HepG2 (cell line): Measurements from ENCODE around the gene BACE1-AS. TPM values are rescaled to one million over a fixed set of nuclear protein-coding genes. Genes with fewer than 3 reads are reported as not detected.

Experiments used
- ATAC-seq: fragments of 200-7000 bp; cut with Tn5 transposase; 3 replicates; pipeline ENCODE4 v1.9.1; 2020; ENCODE audit warnings: mild to moderate bottlenecking, moderate library complexity
- BruUV-seq: library from RNA; stranded (reverse); fragments of 400-500 nt; replicated peaks from 2 replicates; lab custom pipeline; 2021; lab: Mats Ljungman, UMichigan
- CTCF ChIA-PET: fragments of 300-600 bp; formaldehyde crosslinking; extraction: SDS; loops from one replicate; lab custom pipeline; 2021; ENCODE audit warnings: low total read pairs, inconsistent platforms, low intra/inter-chr PET ratio; lab: Yijun Ruan, JAX
- POLR2A ChIA-PET: fragments of 350-600 bp; sonication (Branson Sonifier 250); formaldehyde crosslinking; loops from one replicate; lab custom pipeline; 2020; ENCODE audit warnings: antibody characterized with exemption, inconsistent platforms; lab: Yijun Ruan, JAX
- DNase-seq: peaks from one replicate; pipeline ENCODE4 v3.0.0-alpha.2; 2015; ENCODE audit warnings: low spot score
- FAIRE-seq: peaks from 3 replicates; lab custom pipeline; 2011; peaks lifted over from hg19 to GRCh38; lab: Jason Lieb, UNC
- H2AFZ ChIP-seq: one replicate; pipeline ENCODE4 v1.6.1; 2011; ENCODE audit warnings: low read length, inconsistent platforms
- H3K27ac ChIP-seq: fragments of 300-600 bp; 3 replicates; pipeline ENCODE4 v1.8.0; 2011; ENCODE audit warnings: mixed run types, mild to moderate bottlenecking, mixed read lengths, low read length, inconsistent platforms; ENCODE audit not compliant: insufficient read depth; ENCODE audit errors: extremely low read length
- H3K27me3 ChIP-seq, 2 experiments: fragments of 200-600 bp in 1 of 2; 2 replicates in 1 of 2; 3 replicates in 1 of 2; pipeline versions ENCODE4 v1.6.0 to v1.8.0; 2011; ENCODE audit warnings: low read length in 2 of 2, mild to moderate bottlenecking in 2 of 2, moderate library complexity in 2 of 2, inconsistent platforms in 1 of 2; ENCODE audit not compliant: insufficient read depth in 2 of 2, control insufficient read depth in 1 of 2
- H3K36me3 ChIP-seq, 2 experiments: fragments of 200-600 bp in 1 of 2; replicated peaks in 1 of 2; 2 replicates in 1 of 2; 3 replicates in 1 of 2; pipeline versions ENCODE4 v1.5.1 to v1.8.0; 2011; ENCODE audit warnings: low read length in 2 of 2, inconsistent platforms in 1 of 2; ENCODE audit not compliant: insufficient read depth in 2 of 2, control insufficient read depth in 1 of 2
- H3K4me1 ChIP-seq: 2 replicates; pipeline ENCODE4 v1.5.1; 2012; ENCODE audit warnings: low read length, inconsistent platforms; ENCODE audit not compliant: insufficient read depth
- H3K4me2 ChIP-seq: 2 replicates; pipeline ENCODE4 v1.6.0; 2011; ENCODE audit warnings: low read depth, low read length, inconsistent platforms
- H3K4me3 ChIP-seq, 3 experiments: fragments of 200-600 bp in 1 of 3; sonication (generic), shearing (Covaris generic) in 1 of 3; replicated peaks in 1 of 3; 2 replicates each; pipeline ENCODE4 v1.5.1; 2011 to 2016; ENCODE audit warnings: low read length in 3 of 3, inconsistent platforms in 2 of 3, low read depth in 2 of 3, mild to moderate bottlenecking in 2 of 3, control low read depth in 1 of 3, mixed read lengths in 1 of 3; ENCODE audit not compliant: insufficient read depth in 1 of 3
- H3K79me2 ChIP-seq: one replicate; pipeline ENCODE4 v1.6.1; 2011; ENCODE audit warnings: low read length, inconsistent platforms; ENCODE audit not compliant: insufficient read depth
- H3K9ac ChIP-seq: 2 replicates; pipeline ENCODE4 v1.6.0; 2011; ENCODE audit warnings: mild to moderate bottlenecking, low read depth, low read length, inconsistent platforms; ENCODE audit not compliant: insufficient read depth
- H3K9me3 ChIP-seq: 2 replicates; pipeline ENCODE4 v1.5.1; 2012; ENCODE audit warnings: mild to moderate bottlenecking, low read length
- H4K20me1 ChIP-seq: 2 replicates; pipeline ENCODE4 v1.6.0; 2011; ENCODE audit warnings: inconsistent platforms, mild to moderate bottlenecking, low read length, moderate library complexity; ENCODE audit not compliant: insufficient read depth
- EED ChIP-seq: sonication (generic); formaldehyde crosslinking; IDR thresholded peaks from 2 replicates; pipeline ENCODE4 v1.5.0; 2020; ENCODE audit warnings: mild to moderate bottlenecking, missing genetic modification reagents
- ELF4 ChIP-seq: sonication (generic); formaldehyde crosslinking; IDR thresholded peaks from 2 replicates; pipeline ENCODE4 v1.5.0; 2020; ENCODE audit warnings: missing genetic modification reagents, mild to moderate bottlenecking, moderate library complexity, borderline replicate concordance
- ETV5 ChIP-seq: IDR thresholded peaks from 2 replicates; pipeline ENCODE4 v1.6.1; 2018; ENCODE audit warnings: missing biosample characterization, missing genetic modification reagents, inconsistent platforms, borderline replicate concordance
- GABPA ChIP-seq, 2 experiments: IDR thresholded peaks; 2 replicates each; pipeline ENCODE4 v1.6.1; 2011 to 2016; ENCODE audit warnings: low read depth in 2 of 2, low read length in 1 of 2, missing biosample characterization in 1 of 2, missing genetic modification characterization in 1 of 2
- HNRNPLL ChIP-seq: fragments of 200-400 bp; formaldehyde crosslinking; IDR thresholded peaks from 2 replicates; pipeline ENCODE4 v1.6.1; 2017; ENCODE audit warnings: mild to moderate bottlenecking, low read depth, low read length; ENCODE audit not compliant: poor library complexity, severe bottlenecking
- KDM5B ChIP-seq: sonication (generic); formaldehyde crosslinking; IDR thresholded peaks from 2 replicates; pipeline ENCODE4 v1.4.0; 2020; ENCODE audit warnings: missing genetic modification reagents, mild to moderate bottlenecking, borderline replicate concordance
- KMT2A ChIP-seq: sonication (generic); formaldehyde crosslinking; IDR thresholded peaks from 2 replicates; pipeline ENCODE4 v1.4.0; 2020; ENCODE audit warnings: missing genetic modification reagents
- MED1 ChIP-seq: sonication (generic); formaldehyde crosslinking; IDR thresholded peaks from 2 replicates; pipeline ENCODE4 v1.4.0; 2020; ENCODE audit warnings: missing genetic modification reagents
- MZF1 ChIP-seq: sonication (generic); formaldehyde crosslinking; IDR thresholded peaks from 2 replicates; pipeline ENCODE4 v1.8.1; 2023; ENCODE audit warnings: mild to moderate bottlenecking, missing genetic modification reagents, borderline replicate concordance
- PHF5A ChIP-seq: IDR thresholded peaks from one replicate; pipeline ENCODE4 v1.6.1; 2018; ENCODE audit warnings: low read depth, missing genetic modification reagents; ENCODE audit not compliant: unreplicated experiment
- TBX2 ChIP-seq: sonication (generic); formaldehyde crosslinking; IDR thresholded peaks from 2 replicates; pipeline ENCODE4 v1.5.0; 2020; ENCODE audit warnings: missing genetic modification reagents, mild to moderate bottlenecking, borderline replicate concordance
- ZMYM3 ChIP-seq: sonication (generic); formaldehyde crosslinking; IDR thresholded peaks from 2 replicates; pipeline ENCODE4 v1.5.1; 2020; ENCODE audit warnings: mild to moderate bottlenecking, missing genetic modification reagents
- ZNF136 ChIP-seq: sonication (generic); formaldehyde crosslinking; IDR thresholded peaks from 2 replicates; pipeline ENCODE4 v1.8.1; 2022; ENCODE audit warnings: low read depth, mild to moderate bottlenecking, moderate library complexity, missing genetic modification reagents
- ZNF430 ChIP-seq: sonication (generic); formaldehyde crosslinking; IDR thresholded peaks from 2 replicates; pipeline ENCODE4 v1.9.0; 2021; ENCODE audit warnings: mild to moderate bottlenecking, missing genetic modification reagents
- ZNF746 ChIP-seq: sonication (generic); formaldehyde crosslinking; IDR thresholded peaks from 2 replicates; pipeline ENCODE4 v1.8.0; 2022; ENCODE audit warnings: mild to moderate bottlenecking, missing genetic modification reagents
- ZNF780A ChIP-seq: sonication (generic); formaldehyde crosslinking; IDR thresholded peaks from 2 replicates; pipeline ENCODE4 v1.8.0; 2022; ENCODE audit warnings: mild to moderate bottlenecking, missing genetic modification reagents, moderate library complexity
- WGBS: methylation state at CpG from one replicate; pipeline ENCODE4 v1.1.6; 2017; ENCODE audit warnings: low lambda C conversion rate; 5-methylcytosine and 5-hydroxymethylcytosine counted together
- in situ Hi-C: cut with HindIII; loops from 2 replicates; pipeline ENCODE4 v1.10.0; 2017; ENCODE audit warnings: low pct_unique_long_range_greater_than_20kb; ENCODE audit not compliant: extremely low pct_ligation_motif_present
- intact Hi-C: fragments of 100-400 bp; cut with micrococcal nuclease; formaldehyde crosslinking; loops from one replicate; pipeline ENCODE4 v1.10.0; 2022; ENCODE audit not compliant: unreplicated experiment
- polyA plus RNA-seq, 8 experiments: library from polyadenylated mRNA; depleted of rRNA in 3 of 8; stranded (reverse) in 7 of 8; unstranded in 1 of 8; fragments of >200 nt; fragmentation: Illumina TruSeq in 4 of 8; extraction: Trizol in 4 of 8; gene quantifications; 2 replicates each; pipeline versions ENCODE4 v1.2.1 to v1.2.3, GENCODE V29; 2011 to 2016; ENCODE audit warnings: low read depth in 4 of 8, missing spikeins in 1 of 8, mixed read lengths in 1 of 8; ENCODE audit not compliant: insufficient read depth in 1 of 8
- total RNA-seq, 5 experiments: library from RNA; depleted of rRNA; stranded (reverse); fragments of >200 nt; fragmentation: Illumina TruSeq; extraction: Trizol; gene quantifications; 2 replicates each; pipeline ENCODE4 v1.2.3, GENCODE V29; 2016; ENCODE audit warnings: low read depth in 1 of 5
- TF ChIP-seq, protein P1 (sequence below): sonication (generic); formaldehyde crosslinking; IDR thresholded peaks from 2 replicates; pipeline ENCODE4 v1.5.0; 2020; ENCODE audit warnings: missing genetic modification reagents, mild to moderate bottlenecking, borderline replicate concordance
- TF ChIP-seq, protein P2 (sequence below): sonication (generic); formaldehyde crosslinking; IDR thresholded peaks from 2 replicates; pipeline ENCODE4 v1.4.0; 2020; ENCODE audit warnings: mild to moderate bottlenecking, low read depth, missing genetic modification reagents
- TF ChIP-seq, protein P3 (sequence below): sonication (generic); formaldehyde crosslinking; conservative IDR thresholded peaks from 2 replicates; pipeline ENCODE4 v1.8.0; 2022; ENCODE audit warnings: mild to moderate bottlenecking, moderate library complexity, missing genetic modification reagents

The BACE1-AS gene
- total and polyA plus RNA-seq, 2 of the 13 experiments (the other 11 are each of a cell fraction or from before 2014, with no cell fraction given), result 2.0 to 3.9 TPM

DNA sequence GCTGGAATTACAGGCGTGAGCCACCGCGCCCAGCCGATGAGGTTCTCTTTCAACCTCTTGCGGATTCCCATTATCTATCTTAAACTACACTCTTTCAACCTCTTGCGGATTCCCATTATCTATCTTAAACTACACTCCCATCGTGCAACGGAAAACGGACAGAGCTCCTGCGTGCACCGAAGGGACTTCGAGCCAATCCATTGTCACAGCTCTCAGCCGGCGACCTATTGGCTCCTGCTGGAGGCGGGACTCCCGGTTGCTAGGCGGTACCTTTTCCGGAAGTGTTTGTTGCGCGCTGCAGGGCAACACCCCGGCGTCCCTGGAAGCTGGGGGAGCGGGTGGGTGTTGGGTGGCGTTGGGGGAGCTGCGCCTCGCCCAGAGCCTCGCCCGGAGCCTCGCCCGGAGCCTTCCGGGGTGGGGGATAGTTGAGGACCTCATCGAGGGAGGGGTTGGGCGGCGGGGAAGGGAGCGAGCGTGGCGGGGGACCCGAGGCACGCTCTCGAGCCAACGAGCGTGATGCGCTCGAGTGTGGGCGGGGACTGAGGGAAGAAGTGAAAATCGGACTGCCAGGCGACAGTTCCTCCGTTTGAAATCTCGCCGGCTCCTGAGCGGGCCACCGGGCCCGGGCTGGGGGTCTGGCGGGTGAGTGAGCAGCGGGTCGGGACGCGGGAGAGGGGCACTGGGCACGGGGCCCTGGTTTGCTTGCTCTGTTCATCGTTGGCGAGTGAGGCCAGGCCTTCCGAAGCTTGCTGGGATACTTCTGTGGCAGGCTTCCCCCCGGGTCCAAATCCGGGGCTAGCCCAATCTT lies 36.6 kb downstream of the BACE1-AS start, which contains the start of gene CEP164:
CEP164 (plus strand) TSS at position 288 of the 808 bp plus-strand sequence. CDS start 10,733 bp downstream, outside the sequence.
- Histone ChIP-seq H3K9me3 (no peaks in the 10 kb centered on the region), H3K4me1 (peaks cover 27% of the 10 kb centered on the region), H3K9ac (peak within 1 kb of the TSS; percentile 75), H3K36me3 (no peaks in the 10 kb centered on the region), H3K27me3 (no peaks in the 10 kb centered on the region; a peak in 1 of 5 replicates), H3K27ac (peak within 1 kb of the TSS; percentile 60), H4K20me1 (no peaks in the 10 kb centered on the region), H3K79me2 (no peaks in the 10 kb centered on the region), H2AFZ (peak within 1 kb of the TSS; percentile 27), H3K4me2 (peak within 1 kb of the TSS; percentile 84), H3K4me3 (peak within 1 kb of the TSS; percentile 78 to 86 (median 79))
- CTCF ChIA-PET, result no interaction called here
- WGBS, result 2% methylated on average over 28 of the region's 64 CpGs
- FAIRE-seq, result peak; percentile 77
- DNase-seq, result peak; percentile 93
- POLR2A ChIA-PET, result interaction anchor here (0.7 to 2.4 kb wide), 10 partner anchors 9 to 490 kb away, joined by 3 to 33 read pairs (median 6); partner anchors contain the start of genes APOA1, BACE1, PAFAH1B2 and SIDT2
- in situ Hi-C loops, result no loop called here
- peak; percentile 98 for ATAC-seq
- no TSS peak for BruUV-seq
- intact Hi-C loops, result no loop called here
- peak; percentile 76 for TF ChIP-seq GABPA (IDR thresholded peaks at IDR 0.05; ENCODE audit: low read depth, low read length)
- TF ChIP-seq GABPA (CRISPR knock-in tag; IDR thresholded peaks at IDR 0.05; ENCODE audit: low read depth), result peak; percentile 93
- TF ChIP-seq, protein P1, sequence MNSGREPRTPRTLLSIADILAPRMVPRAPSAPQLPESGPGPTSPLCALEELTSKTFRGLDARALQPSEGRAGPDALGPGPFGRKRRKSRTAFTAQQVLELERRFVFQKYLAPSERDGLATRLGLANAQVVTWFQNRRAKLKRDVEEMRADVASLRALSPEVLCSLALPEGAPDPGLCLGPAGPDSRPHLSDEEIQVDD (CRISPR knock-in tag), result no peak
- TF ChIP-seq EED, result peak; percentile 76; the same call in 1 of the 2 replicates
- TF ChIP-seq ETV5 (CRISPR knock-in tag), result peak; percentile 52
- TF ChIP-seq ZNF136 (CRISPR knock-in tag), result no peak
- TF ChIP-seq ZNF746 (CRISPR knock-in tag), result no peak
- TF ChIP-seq, protein P2, sequence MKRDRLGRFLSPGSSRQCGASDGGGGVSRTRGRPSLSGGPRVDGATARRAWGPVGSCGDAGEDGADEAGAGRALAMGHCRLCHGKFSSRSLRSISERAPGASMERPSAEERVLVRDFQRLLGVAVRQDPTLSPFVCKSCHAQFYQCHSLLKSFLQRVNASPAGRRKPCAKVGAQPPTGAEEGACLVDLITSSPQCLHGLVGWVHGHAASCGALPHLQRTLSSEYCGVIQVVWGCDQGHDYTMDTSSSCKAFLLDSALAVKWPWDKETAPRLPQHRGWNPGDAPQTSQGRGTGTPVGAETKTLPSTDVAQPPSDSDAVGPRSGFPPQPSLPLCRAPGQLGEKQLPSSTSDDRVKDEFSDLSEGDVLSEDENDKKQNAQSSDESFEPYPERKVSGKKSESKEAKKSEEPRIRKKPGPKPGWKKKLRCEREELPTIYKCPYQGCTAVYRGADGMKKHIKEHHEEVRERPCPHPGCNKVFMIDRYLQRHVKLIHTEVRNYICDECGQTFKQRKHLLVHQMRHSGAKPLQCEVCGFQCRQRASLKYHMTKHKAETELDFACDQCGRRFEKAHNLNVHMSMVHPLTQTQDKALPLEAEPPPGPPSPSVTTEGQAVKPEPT, result 0 out of 2 replicates have a peak, but pooled peaks have one; percentile 14
- 0 out of 2 replicates have a peak, but pooled peaks have one; percentile 55 for TF ChIP-seq ZNF430 (CRISPR knock-in tag)
- TF ChIP-seq, protein P3, sequence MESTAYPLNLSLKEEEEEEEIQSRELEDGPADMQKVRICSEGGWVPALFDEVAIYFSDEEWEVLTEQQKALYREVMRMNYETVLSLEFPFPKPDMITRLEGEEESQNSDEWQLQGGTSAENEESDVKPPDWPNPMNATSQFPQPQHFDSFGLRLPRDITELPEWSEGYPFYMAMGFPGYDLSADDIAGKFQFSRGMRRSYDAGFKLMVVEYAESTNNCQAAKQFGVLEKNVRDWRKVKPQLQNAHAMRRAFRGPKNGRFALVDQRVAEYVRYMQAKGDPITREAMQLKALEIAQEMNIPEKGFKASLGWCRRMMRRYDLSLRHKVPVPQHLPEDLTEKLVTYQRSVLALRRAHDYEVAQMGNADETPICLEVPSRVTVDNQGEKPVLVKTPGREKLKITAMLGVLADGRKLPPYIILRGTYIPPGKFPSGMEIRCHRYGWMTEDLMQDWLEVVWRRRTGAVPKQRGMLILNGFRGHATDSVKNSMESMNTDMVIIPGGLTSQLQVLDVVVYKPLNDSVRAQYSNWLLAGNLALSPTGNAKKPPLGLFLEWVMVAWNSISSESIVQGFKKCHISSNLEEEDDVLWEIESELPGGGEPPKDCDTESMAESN (CRISPR knock-in tag), result peak; percentile 48; the same call in 1 of the 2 replicates
- TF ChIP-seq ELF4 (CRISPR knock-in tag), result 0 out of 2 replicates have a peak, but pooled peaks have one; percentile 64
- no peak for TF ChIP-seq MZF1
- TF ChIP-seq MED1 (CRISPR knock-in tag), result no peak
- TF ChIP-seq TBX2 (CRISPR knock-in tag), result peak; percentile 74
- peak; percentile 70 for TF ChIP-seq HNRNPLL
- TF ChIP-seq PHF5A (CRISPR knock-in tag), result peak; percentile 26
- peak; percentile 49; the same call in 1 of the 2 replicates for TF ChIP-seq ZNF780A (CRISPR knock-in tag)
- TF ChIP-seq KMT2A, result 0 out of 2 replicates have a peak, but pooled peaks have one; percentile 36
- peak; percentile 64; the same call in 1 of the 2 replicates for TF ChIP-seq ZMYM3 (CRISPR knock-in tag)
- TF ChIP-seq KDM5B (CRISPR knock-in tag), result peak; percentile 82; the same call in 1 of the 2 replicates
